ENCODE results near the gene BIRC3.
A peak's percentile ranks its signal among the peaks of the same experiment; 100 is the strongest.

The BIRC3 gene

GRCh38 chr11:102317099-102317767, at the start of gene BIRC3:
Gene BIRC3 (plus strand): TSS chr11:102317484. CDS start chr11:102324510, 7,026 bp downstream.
- peaks cover 44% of the 10 kb centered on the region for H3K36me3 Mint-ChIP-seq
- H3K4me3 Mint-ChIP-seq, result peak within 1 kb of the TSS; percentile 97
- no peaks in the 10 kb centered on the region for H3K9me3 Mint-ChIP-seq
- peak within 1 kb of the TSS; percentile 97 for H3K27ac Mint-ChIP-seq
- H3K4me1 Mint-ChIP-seq, result peaks cover 58% of the 10 kb centered on the region
- ATAC-seq, result peak; percentile 96
- H3K27me3 Mint-ChIP-seq, result no peaks in the 10 kb centered on the region

DNA sequence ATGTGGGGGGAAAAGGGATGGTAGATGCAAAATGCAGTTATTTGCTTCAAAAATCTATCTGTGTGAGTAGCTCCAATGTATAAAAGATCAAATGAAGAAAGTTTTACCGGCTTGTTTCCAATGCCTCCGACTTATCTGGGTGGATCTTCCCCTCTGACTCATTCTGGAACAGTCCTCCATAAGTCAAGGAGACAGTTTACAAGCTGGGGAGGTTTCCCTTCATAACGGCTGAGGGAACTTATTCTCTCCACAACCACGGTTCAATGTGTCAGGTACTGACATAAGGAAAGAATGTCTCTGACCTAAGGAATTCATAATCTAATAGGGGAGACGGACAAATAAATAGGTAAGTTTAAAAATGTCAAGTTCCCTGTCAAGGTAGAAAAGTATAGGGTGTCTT, 49.7 kb upstream of the BIRC3 start:
- peak overlapping the region; percentile 40 for H3K4me3 Mint-ChIP-seq
- no peak for ATAC-seq
- H3K27ac Mint-ChIP-seq, result no peak overlapping the region
- no peaks in the 10 kb centered on the region for H3K9me3 Mint-ChIP-seq
- H3K4me1 Mint-ChIP-seq, result peaks cover 19% of the 10 kb centered on the region
- H3K27me3 Mint-ChIP-seq, result peaks cover 23% of the 10 kb centered on the region
- no peaks in the 10 kb centered on the region for H3K36me3 Mint-ChIP-seq

DNA sequence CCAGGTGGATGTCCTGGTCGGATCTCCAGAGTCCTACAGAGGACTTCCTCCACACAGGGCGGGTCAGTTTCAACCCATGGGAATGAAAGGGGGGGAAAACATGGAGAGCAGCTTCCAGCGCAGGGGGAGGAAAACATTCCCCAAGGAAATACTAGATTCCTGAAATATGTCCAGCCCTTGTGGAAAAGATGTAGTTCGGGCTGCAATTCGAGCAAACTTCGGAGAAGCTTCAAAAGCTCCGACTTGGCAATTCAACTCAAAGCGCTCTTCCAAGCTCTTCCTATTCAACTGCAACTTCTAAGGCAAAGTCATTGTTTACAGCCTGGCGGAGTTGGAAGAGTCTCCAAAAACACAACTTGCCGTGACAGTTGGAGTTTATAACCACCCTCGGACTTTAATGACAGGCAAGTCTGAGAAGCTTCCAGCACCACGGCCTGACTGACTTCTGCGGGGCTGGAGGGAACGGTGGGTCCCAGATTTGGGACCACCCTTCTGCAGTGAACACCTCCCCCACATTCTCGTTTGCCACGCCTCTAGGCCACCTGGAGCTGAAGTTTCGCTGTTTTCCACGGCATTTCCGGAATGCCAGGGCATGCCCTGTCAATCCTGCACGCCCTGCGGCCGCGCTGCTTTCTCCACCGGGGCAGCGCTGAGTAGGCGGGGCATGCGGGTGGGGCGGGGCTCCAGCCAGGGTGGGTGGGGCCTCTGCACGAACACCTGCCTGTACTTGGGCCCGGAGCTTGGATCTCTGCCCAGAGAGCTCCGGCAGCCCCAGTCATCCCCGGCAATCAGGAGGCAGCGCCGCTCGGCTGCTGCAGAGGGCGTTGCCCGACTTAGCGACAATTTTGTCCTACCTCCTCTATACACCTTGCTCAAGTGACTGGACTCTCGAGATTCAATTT, 49.0 kb upstream of the BIRC3 start:
- Mint-ChIP-seq H3K27ac (peak overlapping the region; percentile 28), H3K36me3 (no peaks in the 10 kb centered on the region), H3K9me3 (no peaks in the 10 kb centered on the region), H3K27me3 (peaks cover 30% of the 10 kb centered on the region), H3K4me3 (peak overlapping the region; percentile 74), H3K4me1 (peaks cover 19% of the 10 kb centered on the region)
- peak; percentile 95 for ATAC-seq

- H3K27ac Mint-ChIP-seq, result peak overlapping the region; percentile 28
- H3K4me3 Mint-ChIP-seq, result peak overlapping the region; percentile 74
- peaks cover 34% of the 10 kb centered on the region for H3K27me3 Mint-ChIP-seq
- ATAC-seq, result no peak
- peaks cover 19% of the 10 kb centered on the region for H3K4me1 Mint-ChIP-seq
- no peaks in the 10 kb centered on the region for H3K9me3 Mint-ChIP-seq
- no peaks in the 10 kb centered on the region for H3K36me3 Mint-ChIP-seq
Measured at GRCh38 chr11:102268985-102269470, 48.3 kb upstream of the BIRC3 start.

DNA sequence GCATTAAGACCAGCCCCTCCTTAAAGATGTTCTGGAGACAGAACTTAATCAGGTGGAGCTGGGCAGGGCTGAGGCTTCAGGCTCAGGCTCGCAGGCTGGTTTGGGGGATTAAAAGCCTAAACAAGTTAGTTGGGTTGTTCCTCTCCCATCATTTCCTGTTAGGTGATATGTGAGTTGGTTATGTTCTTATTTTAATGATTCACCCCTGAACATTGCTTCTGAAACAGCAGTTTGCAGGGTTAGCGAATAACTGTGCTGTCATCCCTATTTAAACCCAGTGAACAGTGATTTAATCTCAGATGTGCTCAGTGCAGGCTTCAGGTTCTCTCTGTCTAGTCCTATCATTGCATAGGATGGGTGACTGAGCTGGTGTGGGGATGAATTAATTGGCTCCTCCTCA, 47.4 kb upstream of the BIRC3 start:
- Mint-ChIP-seq H3K4me3 (no peak overlapping the region), H3K27me3 (peaks cover 34% of the 10 kb centered on the region), H3K36me3 (no peaks in the 10 kb centered on the region), H3K4me1 (peaks cover 19% of the 10 kb centered on the region), H3K27ac (no peak overlapping the region), H3K9me3 (no peaks in the 10 kb centered on the region)
- no peak for ATAC-seq

- ATAC-seq, result no peak
- Mint-ChIP-seq H3K27me3 (peaks cover 55% of the 10 kb centered on the region), H3K4me3 (no peak overlapping the region)
Measured at GRCh38 chr11:102272047-102272824, 45.0 kb upstream of the BIRC3 start.

DNA sequence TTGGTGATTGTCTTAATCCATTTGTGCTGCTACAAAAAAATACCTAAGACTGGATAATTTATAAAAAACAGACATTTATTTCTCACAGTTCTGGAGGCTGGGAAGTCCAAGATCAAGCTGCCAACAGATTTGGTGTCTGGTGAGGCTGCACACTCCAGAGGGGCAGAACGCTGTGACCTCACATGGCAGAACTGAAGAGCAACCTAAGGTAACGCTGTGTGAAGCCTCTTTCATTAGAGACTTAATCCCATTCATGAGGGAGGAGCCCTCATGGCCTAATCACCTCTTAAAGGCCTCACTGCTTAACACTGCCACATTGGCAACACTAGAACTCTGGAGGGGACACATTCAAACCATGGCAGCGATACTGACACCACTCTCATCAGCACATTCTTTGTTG, 42.7 kb upstream of the BIRC3 start:
- Mint-ChIP-seq H3K4me1 (no peaks in the 10 kb centered on the region), H3K27ac (no peak overlapping the region), H3K9me3 (no peaks in the 10 kb centered on the region), H3K27me3 (peaks cover 50% of the 10 kb centered on the region), H3K4me3 (no peak overlapping the region), H3K36me3 (no peaks in the 10 kb centered on the region)
- no peak for ATAC-seq

More at GRCh38 chr11:102272047-102272824, 45.0 kb upstream of the BIRC3 start:
- no peak overlapping the region for H3K27ac Mint-ChIP-seq
- no peaks in the 10 kb centered on the region for H3K36me3 Mint-ChIP-seq
- no peaks in the 10 kb centered on the region for H3K9me3 Mint-ChIP-seq
- peaks cover 19% of the 10 kb centered on the region for H3K4me1 Mint-ChIP-seq

- no peak for ATAC-seq
- H3K27me3 Mint-ChIP-seq, result peaks cover 49% of the 10 kb centered on the region
- H3K9me3 Mint-ChIP-seq, result no peaks in the 10 kb centered on the region
- H3K27ac Mint-ChIP-seq, result no peak overlapping the region
- H3K36me3 Mint-ChIP-seq, result no peaks in the 10 kb centered on the region
- no peaks in the 10 kb centered on the region for H3K4me1 Mint-ChIP-seq
- H3K4me3 Mint-ChIP-seq, result no peak overlapping the region
Measured at GRCh38 chr11:102276362-102276761, 40.9 kb upstream of the BIRC3 start.

GRCh38 chr11:102276783-102277182, 40.5 kb upstream of the BIRC3 start:
- H3K9me3 Mint-ChIP-seq, result no peaks in the 10 kb centered on the region

DNA sequence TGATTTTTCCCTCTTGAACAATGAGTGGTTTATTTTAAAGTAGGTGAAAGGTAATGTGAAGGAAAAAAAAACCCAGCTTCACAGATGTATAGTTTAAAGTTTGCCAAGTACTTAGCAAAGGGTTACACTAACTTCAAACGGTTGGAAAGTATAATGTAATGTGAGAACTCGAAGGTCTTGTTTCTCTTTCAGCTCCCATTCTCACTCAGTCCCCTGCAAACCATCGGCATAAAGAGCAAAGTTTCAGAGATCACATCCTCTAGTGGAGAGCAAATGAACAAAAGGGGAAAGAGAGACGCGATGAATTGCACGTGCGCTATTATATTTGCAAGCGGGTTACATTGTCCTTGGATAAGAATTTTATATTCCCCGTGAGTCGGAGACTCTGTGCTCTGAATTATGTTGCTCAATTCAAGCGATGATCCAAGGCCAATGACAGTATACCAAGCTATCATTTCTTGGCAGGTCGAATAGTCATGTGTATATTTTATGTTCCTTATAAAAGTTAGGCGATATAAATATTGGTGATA, 37.6 kb upstream of the BIRC3 start:
- H3K27ac Mint-ChIP-seq, result no peak overlapping the region
- peak; percentile 69 for ATAC-seq

More at GRCh38 chr11:102276783-102277182, 40.5 kb upstream of the BIRC3 start:
- no peaks in the 10 kb centered on the region for H3K36me3 Mint-ChIP-seq
- peaks cover 45% of the 10 kb centered on the region for H3K27me3 Mint-ChIP-seq
- H3K27ac Mint-ChIP-seq, result no peak overlapping the region
- H3K4me3 Mint-ChIP-seq, result no peak overlapping the region
- no peaks in the 10 kb centered on the region for H3K4me1 Mint-ChIP-seq
- ATAC-seq, result no peak

DNA sequence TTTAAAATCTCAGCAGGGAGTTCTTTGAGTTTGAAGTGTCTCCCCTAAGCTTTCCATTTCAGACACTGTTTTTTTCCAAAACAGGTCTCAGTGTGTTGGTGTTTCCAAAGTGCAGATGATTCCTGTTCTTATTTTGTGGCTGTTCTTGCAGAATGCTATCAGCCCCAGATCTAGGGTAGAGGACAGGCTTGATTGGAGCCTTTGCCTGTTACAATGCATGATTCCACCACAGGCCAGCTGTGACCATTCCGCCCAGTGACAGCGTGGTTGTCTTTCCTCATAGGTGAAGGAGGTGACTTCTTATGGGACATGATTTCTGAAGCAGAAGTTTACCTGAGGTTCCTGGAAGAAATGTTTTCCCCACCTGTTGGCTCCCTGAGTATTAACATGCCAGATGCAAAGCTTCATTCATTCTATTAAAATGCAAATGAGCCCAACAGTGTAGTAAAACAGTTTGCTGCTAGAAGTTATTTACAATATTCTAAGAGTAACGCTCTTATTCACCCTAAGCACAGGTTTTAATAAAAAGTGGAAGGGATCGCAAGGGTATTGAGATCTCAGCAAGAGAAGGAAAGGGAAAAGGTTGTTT, 36.9 kb upstream of the BIRC3 start:
- no peak overlapping the region for H3K27ac Mint-ChIP-seq
- no peaks in the 10 kb centered on the region for H3K36me3 Mint-ChIP-seq
- H3K4me1 Mint-ChIP-seq, result no peaks in the 10 kb centered on the region
- no peak for ATAC-seq
- H3K9me3 Mint-ChIP-seq, result no peaks in the 10 kb centered on the region
- no peak overlapping the region for H3K4me3 Mint-ChIP-seq
- peaks cover 23% of the 10 kb centered on the region for H3K27me3 Mint-ChIP-seq

More for the DNA sequence above, 37.6 kb upstream of the BIRC3 start:
- Mint-ChIP-seq H3K27me3 (peaks cover 26% of the 10 kb centered on the region), H3K36me3 (no peaks in the 10 kb centered on the region), H3K4me1 (no peaks in the 10 kb centered on the region), H3K4me3 (no peak overlapping the region), H3K9me3 (no peaks in the 10 kb centered on the region)

GRCh38 chr11:102283116-102283485, 34.2 kb upstream of the BIRC3 start:
- Mint-ChIP-seq H3K36me3 (no peaks in the 10 kb centered on the region), H3K27me3 (no peaks in the 10 kb centered on the region), H3K4me1 (peaks cover under 1% of the 10 kb centered on the region), H3K4me3 (no peak overlapping the region), H3K9me3 (no peaks in the 10 kb centered on the region), H3K27ac (no peak overlapping the region)
- no peak for ATAC-seq

GRCh38 chr11:102284008-102284407, 33.3 kb upstream of the BIRC3 start:
- no peak for ATAC-seq
- Mint-ChIP-seq H3K4me1 (peaks cover 10% of the 10 kb centered on the region), H3K36me3 (no peaks in the 10 kb centered on the region), H3K4me3 (no peak overlapping the region), H3K27ac (no peak overlapping the region), H3K9me3 (no peaks in the 10 kb centered on the region), H3K27me3 (no peaks in the 10 kb centered on the region)

GRCh38 chr11:102286292-102286691, 31.0 kb upstream of the BIRC3 start:
- Mint-ChIP-seq H3K4me3 (no peak overlapping the region), H3K36me3 (no peaks in the 10 kb centered on the region), H3K4me1 (peaks cover 16% of the 10 kb centered on the region), H3K27me3 (no peaks in the 10 kb centered on the region), H3K9me3 (no peaks in the 10 kb centered on the region), H3K27ac (no peak overlapping the region)
- ATAC-seq, result no peak
